ENCODE data around the gene NAT9.

NAT9 gene

GRCh38 chr17:74804683-74805082 lies 28.5 kb upstream of the NAT9 start:
- DNase-seq: no peak

DNA sequence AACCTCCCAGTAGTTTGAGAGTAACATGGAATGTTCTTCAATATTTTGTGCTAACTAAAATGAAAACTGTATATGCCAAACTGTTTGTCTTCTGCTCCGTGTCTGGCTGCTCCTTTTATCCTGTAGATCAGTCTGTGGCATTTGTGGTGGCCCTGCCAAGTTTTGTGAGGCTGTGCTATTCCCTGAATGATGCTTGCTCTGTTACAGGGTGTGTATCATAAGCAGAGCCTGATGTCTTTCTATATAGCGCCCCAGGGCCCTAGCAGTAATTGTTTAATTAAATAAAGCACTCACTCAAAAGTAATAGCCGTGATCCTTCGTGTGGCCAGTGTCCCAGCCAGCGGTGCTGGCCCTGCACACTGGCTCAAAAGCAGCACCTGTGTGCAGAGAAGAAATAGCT lies 27.8 kb upstream of the NAT9 start:
- DNase-seq: no peak

- DNase-seq: no peak
Observed at GRCh38 chr17:74803388-74803930, 27.3 kb upstream of the NAT9 start.

GRCh38 chr17:74801896-74802295 lies 25.8 kb upstream of the NAT9 start:
- DNase-seq: no peak

- no peak for DNase-seq
Observed at GRCh38 chr17:74800531-74800930, 24.4 kb upstream of the NAT9 start.

DNA sequence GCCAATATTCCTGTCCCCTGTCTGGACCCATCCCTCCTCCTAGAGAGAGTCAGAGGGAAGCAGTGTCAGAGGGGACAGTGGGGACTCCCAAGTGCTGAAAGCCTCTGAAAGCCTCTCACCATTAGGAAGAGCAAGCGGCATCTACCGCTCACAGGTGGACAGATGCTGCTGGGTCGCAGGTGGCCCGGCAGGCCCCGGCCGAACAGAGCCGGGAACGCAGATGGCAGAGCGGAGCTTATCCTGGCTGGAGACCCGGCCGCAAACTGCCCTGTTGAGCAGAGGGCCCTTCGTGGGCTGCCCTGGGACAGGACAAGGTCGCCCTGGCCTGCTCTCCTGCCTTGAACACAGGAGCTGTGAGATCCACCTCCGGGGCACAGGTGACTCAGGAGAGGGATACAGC lies 23.0 kb upstream of the NAT9 start:
- no peak for DNase-seq

- no peak for DNase-seq
Observed at GRCh38 chr17:74798239-74798707, 22.1 kb upstream of the NAT9 start.

DNA sequence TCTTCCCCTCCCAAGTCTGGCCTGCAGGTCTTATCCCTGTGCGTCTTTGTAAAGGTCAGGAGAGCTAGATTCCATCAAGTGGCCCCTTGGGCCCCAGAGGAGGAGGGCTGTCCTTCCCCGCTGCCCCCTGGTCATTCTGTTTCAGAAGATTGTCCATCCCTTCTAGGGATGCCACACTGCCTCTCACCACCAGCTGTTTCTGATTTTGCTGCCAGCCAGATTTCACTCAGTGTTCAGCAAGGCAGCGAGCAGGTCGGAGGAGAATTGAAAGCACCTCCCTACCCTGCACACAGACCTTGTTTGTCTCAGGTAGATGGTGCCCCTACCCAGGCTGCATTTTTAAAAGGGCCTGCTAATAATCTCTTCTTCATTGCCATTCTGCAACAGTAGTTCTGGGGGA lies 21.7 kb upstream of the NAT9 start:
- no peak for DNase-seq

DNA sequence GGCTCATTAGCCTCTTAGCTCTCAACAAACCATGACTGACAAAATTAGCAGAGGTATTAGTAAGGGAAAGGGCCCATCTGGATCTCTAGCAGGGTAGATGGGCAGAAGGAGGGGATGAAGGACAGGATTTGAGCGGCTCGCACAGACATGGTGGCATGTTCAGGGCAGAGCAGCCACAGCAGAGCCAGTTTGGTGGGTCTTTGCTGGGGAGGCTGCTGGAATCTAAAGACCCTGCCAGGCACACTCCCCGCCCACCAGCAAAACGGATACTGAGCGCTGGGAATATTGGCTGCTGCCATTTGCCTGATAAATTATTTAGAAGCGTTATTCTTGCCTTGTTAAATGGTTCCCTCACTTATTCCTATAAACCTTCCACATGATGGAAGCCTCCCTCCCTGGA lies 20.7 kb upstream of the NAT9 start:
- no peak for DNase-seq

- DNase-seq: no peak
Observed at GRCh38 chr17:74796211-74796610, 20.1 kb upstream of the NAT9 start.

GRCh38 chr17:74795327-74796020 lies 19.3 kb upstream of the NAT9 start:
- no peak for DNase-seq

GRCh38 chr17:74792586-74793105 lies 16.5 kb upstream of the NAT9 start:
- no peak for DNase-seq

- DNase-seq: no peak
Observed at GRCh38 chr17:74790161-74791058, 14.3 kb upstream of the NAT9 start.

DNA sequence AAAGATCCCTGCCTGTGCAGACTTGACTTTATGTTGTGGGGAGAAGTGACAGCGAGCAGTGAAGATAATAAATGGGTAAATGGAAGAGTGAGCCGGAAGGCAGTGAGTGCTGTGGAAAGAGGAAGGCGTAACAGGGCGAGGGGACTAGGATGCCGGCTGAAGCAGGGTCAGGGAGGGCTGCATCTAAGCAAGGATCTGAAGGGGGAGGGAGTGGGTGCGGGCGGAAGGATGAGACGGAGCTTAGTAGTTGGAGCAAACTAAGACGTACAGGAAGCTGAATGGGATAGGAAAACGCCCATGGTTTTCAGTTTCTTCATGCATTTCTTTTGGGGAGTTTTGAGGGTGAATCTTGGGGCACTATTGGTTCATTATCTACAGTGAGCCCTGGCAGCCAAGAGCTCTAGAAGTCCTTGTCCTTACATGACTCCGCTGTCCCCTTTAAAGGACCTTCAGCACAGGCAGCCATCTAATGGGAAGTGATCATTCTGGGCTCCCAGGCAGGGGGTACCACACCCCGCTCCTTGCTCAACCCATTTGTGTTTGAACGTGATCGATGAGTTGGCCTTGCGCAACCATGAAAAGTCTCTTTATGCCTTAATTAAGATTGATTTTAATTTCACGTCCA lies 10.4 kb upstream of the NAT9 start:
- DNase-seq: no peak

GRCh38 chr17:74785981-74786360 lies 9.8 kb upstream of the NAT9 start:
- DNase-seq: no peak

GRCh38 chr17:74785096-74785980 lies 9.2 kb upstream of the NAT9 start:
- DNase-seq: no peak

- DNase-seq: no peak
Observed at GRCh38 chr17:74784125-74784810, 8.1 kb upstream of the NAT9 start.

GRCh38 chr17:74782571-74782970 lies 6.4 kb upstream of the NAT9 start:
- no peak for DNase-seq

GRCh38 chr17:74780443-74781238 lies 4.5 kb upstream of the NAT9 start:
- peak; percentile 26 for DNase-seq

- DNase-seq: no peak
Observed at GRCh38 chr17:74779948-74780400, 3.8 kb upstream of the NAT9 start.

DNA sequence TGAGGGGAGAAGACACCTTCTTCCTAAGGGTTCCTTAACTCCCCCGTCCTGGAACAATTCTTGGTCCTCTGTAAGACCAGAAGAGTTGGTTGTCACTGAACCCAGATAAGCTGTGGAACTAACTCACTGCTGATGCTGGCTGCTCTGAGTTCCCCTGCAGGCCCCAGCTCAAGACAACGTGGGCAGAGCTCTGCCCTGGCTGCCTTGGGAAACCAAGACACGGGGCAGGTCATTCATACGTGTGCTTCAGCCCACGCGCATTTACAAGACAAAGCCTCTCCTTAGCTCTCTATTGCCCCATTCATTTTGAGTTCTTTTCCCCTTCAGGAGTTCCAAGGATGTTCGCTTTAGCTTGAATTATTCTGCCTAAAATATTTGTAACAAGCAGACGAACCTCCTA lies 3.4 kb upstream of the NAT9 start:
- DNase-seq: no peak
